ENCODE results near the gene PSMB10.
A peak's percentile ranks its signal among the peaks of the same experiment; 100 is the strongest.

Gene PSMB10

DNA sequence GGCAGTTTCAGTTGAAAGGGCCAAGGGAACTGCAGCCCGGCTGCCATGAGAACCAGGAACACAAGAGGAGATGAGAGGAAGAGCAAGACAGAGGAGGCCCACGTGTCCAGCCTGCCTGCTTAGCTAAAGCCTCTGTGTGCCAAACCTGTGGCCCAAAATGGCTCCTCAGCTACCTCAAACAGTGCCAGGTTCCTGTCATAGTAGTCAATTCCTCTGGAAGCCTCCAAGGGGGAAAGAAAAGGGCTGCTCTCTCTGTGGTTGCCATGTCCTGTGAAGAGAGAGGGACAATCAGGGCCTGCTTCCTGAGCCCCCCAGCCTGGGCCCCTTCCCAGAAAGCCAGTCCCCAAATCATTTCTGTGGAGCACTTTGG is 26.6 kb upstream of the PSMB10 start:
- Histone ChIP-seq H3K36me3 (ENCODE audit: control insufficient read depth in 5 of 5, insufficient read depth in 5 of 5, low read length in 5 of 5) (peaks cover 0 to 55% (median 52%) of the 10 kb centered on the region in 5 donors), H3K4me3 (ENCODE audit: low read depth in 1 of 5, low read length in 5 of 5) (peak overlapping the region in 2 of 5 donors; percentile 17 to 36), H3K4me1 (ENCODE audit: control insufficient read depth in 5 of 5, insufficient read depth in 5 of 5, low read length in 5 of 5) (peaks cover 27 to 97% (median 81%) of the 10 kb centered on the region in 5 donors), H3K27ac (ENCODE audit: low read depth, low read length) (peak overlapping the region; percentile 84), H3K9me3 (ENCODE audit: control insufficient read depth in 5 of 5, low read length in 5 of 5) (no peaks in the 10 kb centered on the region), H3K9ac (ENCODE audit: low read length in 5 of 5) (peak overlapping the region in 1 of 5 donors; percentile 5), H3K27me3 (ENCODE audit: control insufficient read depth in 5 of 5, insufficient read depth in 4 of 5, low read length in 5 of 5) (peaks cover 0 to 3% (median 0%) of the 10 kb centered on the region in 5 donors)

DNA sequence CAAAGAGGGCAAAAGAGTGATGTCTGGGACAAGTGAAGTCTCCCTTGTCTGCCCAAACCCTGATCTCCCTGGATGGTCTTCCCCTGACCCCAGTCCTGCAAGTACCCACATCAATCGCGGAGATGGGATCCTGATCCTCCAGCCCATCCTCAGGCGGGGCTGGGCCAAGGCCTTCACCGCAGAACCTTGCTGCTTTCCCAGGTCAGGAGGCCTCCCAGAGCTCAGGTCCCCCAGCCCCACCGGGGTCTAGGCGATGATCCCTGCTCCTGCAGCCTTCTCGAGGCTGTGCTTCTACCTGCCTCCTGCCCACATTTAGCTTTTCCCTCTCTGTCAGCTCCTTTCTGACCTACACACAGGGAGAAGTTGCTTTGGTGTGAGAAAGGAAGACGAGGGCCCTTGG is 25.5 kb upstream of the PSMB10 start:
- Histone ChIP-seq H3K9ac (ENCODE audit: low read length in 5 of 5) (peak overlapping the region in 1 of 5 donors; percentile 28), H3K27ac (ENCODE audit: low read depth, low read length) (peak overlapping the region; percentile 84), H3K4me3 (ENCODE audit: low read depth in 1 of 5, low read length in 5 of 5) (no peak overlapping the region), H3K36me3 (ENCODE audit: control insufficient read depth in 5 of 5, insufficient read depth in 5 of 5, low read length in 5 of 5) (peaks cover 0 to 66% (median 63%) of the 10 kb centered on the region in 5 donors), H3K4me1 (ENCODE audit: control insufficient read depth in 5 of 5, insufficient read depth in 5 of 5, low read length in 5 of 5) (peaks cover 23 to 88% (median 74%) of the 10 kb centered on the region in 5 donors), H3K9me3 (ENCODE audit: control insufficient read depth in 5 of 5, low read length in 5 of 5) (no peaks in the 10 kb centered on the region), H3K27me3 (ENCODE audit: control insufficient read depth in 5 of 5, insufficient read depth in 4 of 5, low read length in 5 of 5) (peaks cover 0 to 3% (median 0%) of the 10 kb centered on the region in 5 donors)

DNA sequence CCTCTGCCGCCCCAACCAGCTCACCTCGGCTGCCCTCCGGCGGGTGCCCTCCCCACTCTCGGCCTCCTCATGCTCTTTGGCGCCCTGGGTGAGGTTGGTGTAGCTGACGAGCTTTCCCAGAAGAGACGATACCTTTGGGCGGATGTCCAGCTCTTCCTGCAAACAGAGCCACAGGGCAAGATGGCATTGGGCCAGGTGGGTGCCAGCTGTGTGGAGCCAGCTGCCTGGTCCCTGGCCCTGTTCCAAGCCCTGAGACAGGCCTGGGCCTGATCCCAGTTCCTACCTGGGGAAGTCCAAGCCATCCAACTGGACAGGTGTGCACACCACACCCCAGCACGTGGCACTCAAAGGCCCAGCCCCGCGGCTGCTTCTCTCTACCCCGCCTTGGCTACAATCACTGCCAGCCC is 24.9 kb upstream of the PSMB10 start:
- Histone ChIP-seq H3K36me3 (ENCODE audit: control insufficient read depth in 5 of 5, insufficient read depth in 5 of 5, low read length in 5 of 5) (peaks cover 0 to 66% (median 63%) of the 10 kb centered on the region in 5 donors), H3K4me3 (ENCODE audit: low read depth in 1 of 5, low read length in 5 of 5) (no peak overlapping the region), H3K27me3 (ENCODE audit: control insufficient read depth in 5 of 5, insufficient read depth in 4 of 5, low read length in 5 of 5) (peaks cover 0 to 3% (median 0%) of the 10 kb centered on the region in 5 donors), H3K9me3 (ENCODE audit: control insufficient read depth in 5 of 5, low read length in 5 of 5) (no peaks in the 10 kb centered on the region), H3K4me1 (ENCODE audit: control insufficient read depth in 5 of 5, insufficient read depth in 5 of 5, low read length in 5 of 5) (peaks cover 18 to 82% (median 68%) of the 10 kb centered on the region in 5 donors), H3K27ac (ENCODE audit: low read depth, low read length) (peak overlapping the region; percentile 84), H3K9ac (ENCODE audit: low read length in 5 of 5) (peak overlapping the region in 1 of 5 donors; percentile 24)

DNA sequence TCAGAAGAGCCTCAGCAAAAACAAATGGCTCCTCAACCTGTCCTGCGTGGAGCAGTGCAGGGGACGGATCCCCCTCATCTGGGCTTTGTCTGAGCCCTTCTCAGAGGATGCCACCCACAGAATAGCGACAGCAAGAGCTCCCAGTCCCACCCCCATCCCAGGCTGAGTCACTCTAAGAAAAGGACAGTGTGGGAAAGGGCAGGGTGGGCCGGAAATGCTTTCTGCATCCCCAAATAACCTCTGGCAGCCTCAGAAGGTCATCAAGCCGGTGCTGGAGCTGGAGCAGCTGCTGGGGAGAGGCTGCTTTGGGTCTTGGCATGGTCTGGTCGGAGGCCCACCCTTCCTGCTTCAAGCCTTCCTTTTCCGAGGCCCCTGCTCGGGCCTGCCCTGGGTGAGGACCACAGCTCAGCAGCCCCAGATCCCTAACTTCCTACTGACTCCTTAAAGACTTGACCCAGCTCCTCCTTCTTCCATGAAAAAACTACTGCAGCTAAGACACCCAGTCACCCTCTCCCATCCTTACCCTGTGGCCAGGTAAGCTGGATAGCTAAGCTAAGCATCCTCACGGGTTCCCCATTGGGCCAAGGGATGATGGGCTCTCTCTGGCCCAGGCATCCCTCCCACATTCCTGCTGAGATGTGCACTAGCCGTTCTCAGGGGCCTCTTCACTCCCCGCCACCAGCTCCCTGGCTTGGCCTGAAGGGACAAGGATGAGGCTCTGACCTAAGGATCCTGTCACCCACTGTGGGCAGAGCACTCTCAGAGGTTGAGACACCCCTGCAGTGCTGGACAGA is 23.1 kb upstream of the PSMB10 start:
- Histone ChIP-seq H3K4me1 (ENCODE audit: control insufficient read depth in 5 of 5, insufficient read depth in 5 of 5, low read length in 5 of 5) (peaks cover 13 to 64% (median 54%) of the 10 kb centered on the region in 5 donors), H3K9ac (ENCODE audit: low read length in 5 of 5) (peak overlapping the region in 2 of 5 donors; percentile 17 to 26), H3K4me3 (ENCODE audit: low read depth in 1 of 5, low read length in 5 of 5) (peak overlapping the region in 2 of 5 donors; percentile 12 to 42), H3K27me3 (ENCODE audit: control insufficient read depth in 5 of 5, insufficient read depth in 4 of 5, low read length in 5 of 5) (peaks cover 0 to 3% (median 0%) of the 10 kb centered on the region in 5 donors), H3K27ac (ENCODE audit: low read depth, low read length) (peak overlapping the region; percentile 84), H3K36me3 (ENCODE audit: control insufficient read depth in 5 of 5, insufficient read depth in 5 of 5, low read length in 5 of 5) (peaks cover 0 to 76% (median 70%) of the 10 kb centered on the region in 5 donors), H3K9me3 (ENCODE audit: control insufficient read depth in 5 of 5, low read length in 5 of 5) (no peaks in the 10 kb centered on the region)

DNA sequence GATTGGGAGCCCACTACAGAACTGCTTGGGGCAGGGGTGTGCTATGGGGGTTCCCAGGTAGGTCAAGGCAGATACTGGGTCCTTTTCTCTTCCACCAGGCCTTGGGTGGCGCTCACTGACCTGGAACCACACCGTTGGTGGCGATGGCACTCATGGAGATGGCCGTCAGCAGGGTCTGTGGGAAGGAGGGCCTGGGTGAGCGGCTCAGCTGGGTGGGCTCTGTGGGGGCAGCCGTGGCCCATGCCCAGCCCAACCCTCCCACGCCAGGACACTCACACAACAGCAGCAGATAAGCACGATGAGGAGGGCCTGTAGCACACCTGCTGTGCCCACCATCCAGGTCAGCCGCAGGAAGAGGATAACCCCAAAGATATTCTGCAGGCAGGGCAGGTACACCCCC is 21.0 kb upstream of the PSMB10 start:
- H3K4me3 ChIP-seq (ENCODE audit: low read depth in 1 of 5, low read length in 5 of 5): no peak overlapping the region
- peaks cover 0 to 87% (median 78%) of the 10 kb centered on the region in 5 donors for H3K36me3 ChIP-seq (ENCODE audit: control insufficient read depth in 5 of 5, insufficient read depth in 5 of 5, low read length in 5 of 5)
- H3K9ac ChIP-seq (ENCODE audit: low read length in 5 of 5): no peak overlapping the region
- H3K4me1 ChIP-seq (ENCODE audit: control insufficient read depth in 5 of 5, insufficient read depth in 5 of 5, low read length in 5 of 5): peaks cover 9 to 43% (median 33%) of the 10 kb centered on the region in 5 donors
- peaks cover 0 to 3% (median 0%) of the 10 kb centered on the region in 5 donors for H3K27me3 ChIP-seq (ENCODE audit: control insufficient read depth in 5 of 5, insufficient read depth in 4 of 5, low read length in 5 of 5)
- H3K27ac ChIP-seq (ENCODE audit: low read depth, low read length): peak overlapping the region; percentile 84
- H3K9me3 ChIP-seq (ENCODE audit: control insufficient read depth in 5 of 5, low read length in 5 of 5): no peaks in the 10 kb centered on the region

DNA sequence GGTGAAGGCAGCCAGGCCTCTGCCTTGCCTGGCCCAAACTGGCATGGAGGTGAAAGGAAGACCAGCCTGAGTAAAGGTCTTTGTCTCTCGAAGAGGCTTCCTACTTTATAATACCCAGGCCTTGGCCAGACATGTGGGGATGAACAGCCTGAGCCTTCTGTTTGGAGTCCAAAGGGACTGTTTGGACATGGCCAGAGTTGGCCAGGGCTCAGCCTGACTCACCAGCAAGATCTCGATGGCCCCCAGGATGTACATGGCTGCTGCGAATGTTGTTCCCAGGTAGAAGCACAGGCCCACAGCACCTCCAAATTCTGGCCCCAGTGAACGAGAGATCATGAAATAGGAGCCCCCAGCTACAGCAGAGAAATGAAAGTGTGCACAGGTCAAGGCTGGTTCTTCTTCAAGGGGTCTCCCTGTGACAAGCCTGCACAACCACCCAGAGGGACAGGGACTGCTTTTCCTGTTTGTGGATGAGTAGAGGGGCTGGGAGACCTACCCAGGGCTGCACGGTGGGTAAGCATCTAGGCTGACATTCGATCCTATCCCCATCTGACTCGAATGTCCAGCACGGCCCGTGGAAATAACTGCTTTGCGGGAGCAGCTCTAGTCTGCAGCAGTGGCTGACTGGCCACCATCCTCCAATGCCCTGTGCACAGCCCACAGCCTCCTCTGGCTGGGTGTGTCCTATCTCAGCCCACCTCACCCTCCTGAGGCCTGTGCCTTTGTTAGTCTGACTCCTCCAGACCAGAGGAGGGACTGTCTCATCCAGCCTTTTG is 18.0 kb upstream of the PSMB10 start:
- Histone ChIP-seq H3K4me1 (ENCODE audit: control insufficient read depth in 5 of 5, insufficient read depth in 5 of 5, low read length in 5 of 5) (peaks cover 7 to 24% (median 19%) of the 10 kb centered on the region in 5 donors), H3K9me3 (ENCODE audit: control insufficient read depth in 5 of 5, low read length in 5 of 5) (no peaks in the 10 kb centered on the region), H3K4me3 (ENCODE audit: low read depth in 1 of 5, low read length in 5 of 5) (no peak overlapping the region), H3K9ac (ENCODE audit: low read length in 5 of 5) (no peak overlapping the region), H3K27me3 (ENCODE audit: control insufficient read depth in 5 of 5, insufficient read depth in 4 of 5, low read length in 5 of 5) (peaks cover 0 to 2% (median 0%) of the 10 kb centered on the region in 5 donors), H3K36me3 (ENCODE audit: control insufficient read depth in 5 of 5, insufficient read depth in 5 of 5, low read length in 5 of 5) (peaks cover 0 to 87% (median 79%) of the 10 kb centered on the region in 5 donors), H3K27ac (ENCODE audit: low read depth, low read length) (no peak overlapping the region)

DNA sequence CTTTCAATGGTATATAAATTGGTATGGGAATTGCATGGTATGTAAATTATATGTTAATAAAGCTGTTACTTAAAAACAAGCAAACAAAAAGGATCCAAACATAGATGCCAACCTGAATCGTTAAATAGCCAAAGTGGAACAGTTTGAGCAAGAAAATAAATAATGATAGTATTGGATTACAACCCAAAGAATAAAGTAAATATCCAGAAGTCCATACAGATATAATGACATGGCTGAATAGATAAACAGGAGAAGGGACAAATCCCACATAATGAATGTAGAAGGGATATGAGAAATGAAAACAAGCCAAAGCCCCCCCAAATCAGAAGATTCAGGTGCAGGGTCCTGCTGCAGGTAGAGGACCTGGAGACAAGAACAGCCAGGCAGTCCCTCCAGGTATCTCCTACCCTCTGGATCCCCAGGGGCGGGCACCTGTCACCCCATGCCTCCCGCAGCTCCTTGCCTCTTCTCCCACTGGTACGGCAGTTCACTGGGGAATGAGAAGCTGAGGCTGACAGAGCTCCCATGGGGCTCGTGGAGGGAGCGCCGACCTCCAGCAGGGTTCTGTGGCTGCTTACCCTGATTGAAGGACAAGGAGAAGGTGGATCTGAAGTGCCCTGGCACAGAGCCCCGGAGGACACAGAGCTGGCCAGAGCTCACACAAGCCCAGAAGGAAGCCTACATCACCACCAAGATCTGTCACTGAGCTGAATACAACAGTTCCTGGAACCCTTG is 17.2 kb upstream of the PSMB10 start:
- Histone ChIP-seq H3K9me3 (ENCODE audit: control insufficient read depth in 5 of 5, low read length in 5 of 5) (no peaks in the 10 kb centered on the region), H3K4me3 (ENCODE audit: low read depth in 1 of 5, low read length in 5 of 5) (no peak overlapping the region), H3K27ac (ENCODE audit: low read depth, low read length) (no peak overlapping the region), H3K4me1 (ENCODE audit: control insufficient read depth in 5 of 5, insufficient read depth in 5 of 5, low read length in 5 of 5) (peaks cover 5 to 16% (median 11%) of the 10 kb centered on the region in 5 donors), H3K36me3 (ENCODE audit: control insufficient read depth in 5 of 5, insufficient read depth in 5 of 5, low read length in 5 of 5) (peaks cover 0 to 88% (median 79%) of the 10 kb centered on the region in 5 donors), H3K9ac (ENCODE audit: low read length in 5 of 5) (no peak overlapping the region), H3K27me3 (ENCODE audit: control insufficient read depth in 5 of 5, insufficient read depth in 4 of 5, low read length in 5 of 5) (no peaks in the 10 kb centered on the region)

DNA sequence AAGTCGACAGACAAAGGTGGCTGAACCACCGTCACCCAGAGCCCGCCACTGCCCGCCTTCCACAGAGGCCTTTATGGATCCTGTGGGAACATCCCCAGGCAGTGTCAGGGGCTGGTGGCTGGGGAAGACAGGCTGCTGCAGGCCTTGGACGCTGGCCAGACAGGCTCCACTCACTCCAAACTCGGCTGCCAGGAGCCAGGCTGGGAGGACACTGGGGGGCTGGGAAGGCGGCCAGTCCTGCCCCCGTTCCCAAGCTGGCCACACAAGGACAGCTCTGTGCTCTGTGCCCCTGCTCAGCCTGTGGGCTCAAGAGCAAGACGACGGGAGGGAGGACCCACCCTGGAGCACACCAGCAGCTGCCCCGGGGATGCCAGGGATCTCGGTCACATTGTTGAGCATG is 14.8 kb upstream of the PSMB10 start:
- Histone ChIP-seq H3K27ac (ENCODE audit: low read depth, low read length) (no peak overlapping the region), H3K9ac (ENCODE audit: low read length in 5 of 5) (no peak overlapping the region), H3K4me3 (ENCODE audit: low read depth in 1 of 5, low read length in 5 of 5) (no peak overlapping the region), H3K4me1 (ENCODE audit: control insufficient read depth in 5 of 5, insufficient read depth in 5 of 5, low read length in 5 of 5) (peaks cover 5 to 11% (median 10%) of the 10 kb centered on the region in 5 donors), H3K27me3 (ENCODE audit: control insufficient read depth in 5 of 5, insufficient read depth in 4 of 5, low read length in 5 of 5) (no peaks in the 10 kb centered on the region), H3K36me3 (ENCODE audit: control insufficient read depth in 5 of 5, insufficient read depth in 5 of 5, low read length in 5 of 5) (peaks cover 0 to 95% (median 87%) of the 10 kb centered on the region in 5 donors), H3K9me3 (ENCODE audit: control insufficient read depth in 5 of 5, low read length in 5 of 5) (no peaks in the 10 kb centered on the region)

DNA sequence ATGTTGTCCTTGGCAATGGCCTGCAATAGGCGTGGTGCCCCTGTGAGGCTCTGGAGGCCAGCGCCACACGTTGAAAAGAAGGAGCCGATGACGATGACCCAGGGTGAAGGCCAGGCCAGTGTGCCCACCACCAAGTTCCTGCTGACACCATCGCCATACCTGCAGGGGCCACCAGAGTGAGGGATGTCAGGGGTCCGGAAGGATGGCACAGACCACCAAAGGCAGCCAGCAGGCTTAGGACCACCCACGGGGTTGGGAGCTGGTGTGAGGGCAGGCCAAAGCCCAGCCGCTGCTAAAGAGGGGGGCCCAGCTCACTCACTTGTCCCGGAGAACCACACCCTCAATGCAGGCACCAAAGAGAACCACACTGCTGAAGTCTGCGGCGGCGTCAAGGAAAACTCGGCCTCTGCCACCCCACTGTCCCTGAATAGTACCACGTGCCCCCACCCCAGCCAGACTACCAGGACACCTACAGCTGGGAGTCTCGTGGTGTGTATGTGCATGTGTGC is 13.7 kb upstream of the PSMB10 start:
- Histone ChIP-seq H3K4me3 (ENCODE audit: low read depth in 1 of 5, low read length in 5 of 5) (no peak overlapping the region), H3K27ac (ENCODE audit: low read depth, low read length) (no peak overlapping the region), H3K27me3 (ENCODE audit: control insufficient read depth in 5 of 5, insufficient read depth in 4 of 5, low read length in 5 of 5) (no peaks in the 10 kb centered on the region), H3K36me3 (ENCODE audit: control insufficient read depth in 5 of 5, insufficient read depth in 5 of 5, low read length in 5 of 5) (peaks cover 0 to 97% (median 95%) of the 10 kb centered on the region in 5 donors), H3K9ac (ENCODE audit: low read length in 5 of 5) (no peak overlapping the region), H3K9me3 (ENCODE audit: control insufficient read depth in 5 of 5, low read length in 5 of 5) (no peaks in the 10 kb centered on the region), H3K4me1 (ENCODE audit: control insufficient read depth in 5 of 5, insufficient read depth in 5 of 5, low read length in 5 of 5) (peaks cover 8 to 21% (median 20%) of the 10 kb centered on the region in 5 donors)
